Stimulated activated CD8-positive, alpha-beta memory T cell treated with anti-CD3 and anti-CD28 coated beads, Interleukin-7, amount 100 ng/mL, for 4 hours (primary cell): ENCODE results near the gene BCAS3.
"Not testable (repeated sequence)": the region's sequence is repeated elsewhere in the genome, so short reads cannot be mapped to it uniquely, and the experiment has no call there.

Source experiments
- DNase-seq, 2 donors: peaks; one replicate each; pipeline ENCODE4 v3.0.0-alpha.2; 2020; ENCODE audit warnings: low read depth in 2 of 2

The BCAS3 gene

GRCh38 chr17:60745544-60745943 lies 67.9 kb downstream of the BCAS3 start:
- DNase-seq = no peak

- no peak for DNase-seq
These were observed 69.6 kb downstream of the BCAS3 start for GRCh38 chr17:60747069-60747808.

GRCh38 chr17:60748204-60748603 lies 70.6 kb downstream of the BCAS3 start:
- DNase-seq = no peak

GRCh38 chr17:60749050-60749449 lies 71.4 kb downstream of the BCAS3 start:
- no peak for DNase-seq

- no peak for DNase-seq
These were observed 72.1 kb downstream of the BCAS3 start for GRCh38 chr17:60749708-60750107.

- no peak for DNase-seq
These were observed 73.0 kb downstream of the BCAS3 start for GRCh38 chr17:60750640-60751039.

- DNase-seq = no peak
These were observed 74.2 kb downstream of the BCAS3 start for GRCh38 chr17:60751884-60752283.

- no peak for DNase-seq
These were observed 75.4 kb downstream of the BCAS3 start for GRCh38 chr17:60752873-60753577.

- no peak for DNase-seq
These were observed 76.5 kb downstream of the BCAS3 start for GRCh38 chr17:60754057-60754604.

GRCh38 chr17:60756798-60757197 lies 79.1 kb downstream of the BCAS3 start:
- DNase-seq = not testable (repeated sequence)

GRCh38 chr17:60757437-60757836 lies 79.8 kb downstream of the BCAS3 start:
- no peak for DNase-seq

GRCh38 chr17:60759756-60760155 lies 82.1 kb downstream of the BCAS3 start:
- DNase-seq = no peak

- DNase-seq = not testable (repeated sequence)
These were observed 83.7 kb downstream of the BCAS3 start for GRCh38 chr17:60761301-60761700.

- DNase-seq = no peak
These were observed 89.1 kb downstream of the BCAS3 start for GRCh38 chr17:60766778-60767190.

- no peak for DNase-seq
These were observed 90.2 kb downstream of the BCAS3 start for GRCh38 chr17:60767744-60768308.

- DNase-seq = no peak
These were observed 91.7 kb downstream of the BCAS3 start for GRCh38 chr17:60769327-60769726.

GRCh38 chr17:60770946-60771422 lies 93.3 kb downstream of the BCAS3 start:
- DNase-seq = no peak

GRCh38 chr17:60771621-60772020 lies 94.0 kb downstream of the BCAS3 start:
- not testable (repeated sequence) for DNase-seq

GRCh38 chr17:60773552-60773951 lies 95.9 kb downstream of the BCAS3 start:
- no peak for DNase-seq

GRCh38 chr17:60781880-60782412 lies 104.3 kb downstream of the BCAS3 start:
- DNase-seq = no peak

GRCh38 chr17:60782742-60783141 lies 105.1 kb downstream of the BCAS3 start:
- DNase-seq = no peak

GRCh38 chr17:60790205-60790604 lies 112.6 kb downstream of the BCAS3 start:
- DNase-seq = no peak
